GM12864 (cell line): ENCODE data around the gene AVEN.
A peak's percentile ranks its signal among the peaks of the same experiment; 100 is the strongest.
"Not testable (repeated sequence)": the region's sequence is repeated elsewhere in the genome, so short reads cannot be mapped to it uniquely, and the experiment has no call there.

ENCODE experiments used
- DNase-seq: peaks from one replicate; pipeline ENCODE4 v3.0.0-alpha.2; 2011; ENCODE audit warnings: low read depth
- H3K4me3 ChIP-seq: 2 replicates; pipeline ENCODE4 v1.5.1; 2011; ENCODE audit warnings: mild to moderate bottlenecking, low read depth, low read length, control low read depth
- TF ChIP-seq, protein P1 (sequence below): IDR thresholded peaks from 2 replicates; pipeline ENCODE4 v1.5.1; 2011; ENCODE audit warnings: low read depth, mild to moderate bottlenecking, moderate library complexity, low read length, control low read depth, inconsistent platforms; ENCODE audit errors: missing control alignments

The AVEN gene

DNA sequence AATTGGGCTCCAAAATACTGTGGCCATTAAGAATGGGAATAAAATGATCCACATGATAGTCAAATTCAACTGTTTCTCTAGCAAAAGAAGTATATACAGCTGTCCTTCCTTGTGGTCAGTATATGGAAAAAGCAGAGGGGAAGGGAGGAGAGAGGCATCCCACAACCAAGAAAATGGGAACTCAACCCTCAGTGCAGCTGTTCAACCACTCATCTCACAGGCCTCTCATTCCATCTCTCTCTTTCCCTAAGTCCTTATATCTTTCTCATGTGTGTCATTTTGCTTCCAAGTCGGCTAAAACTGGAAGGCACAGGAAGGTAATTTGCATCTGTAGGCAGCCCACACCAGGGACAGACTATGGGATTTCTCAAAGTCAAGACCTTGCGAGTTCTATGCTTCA lies 27.5 kb downstream of the AVEN start:
- no peak overlapping the region for H3K4me3 ChIP-seq
- TF ChIP-seq, protein P1, sequence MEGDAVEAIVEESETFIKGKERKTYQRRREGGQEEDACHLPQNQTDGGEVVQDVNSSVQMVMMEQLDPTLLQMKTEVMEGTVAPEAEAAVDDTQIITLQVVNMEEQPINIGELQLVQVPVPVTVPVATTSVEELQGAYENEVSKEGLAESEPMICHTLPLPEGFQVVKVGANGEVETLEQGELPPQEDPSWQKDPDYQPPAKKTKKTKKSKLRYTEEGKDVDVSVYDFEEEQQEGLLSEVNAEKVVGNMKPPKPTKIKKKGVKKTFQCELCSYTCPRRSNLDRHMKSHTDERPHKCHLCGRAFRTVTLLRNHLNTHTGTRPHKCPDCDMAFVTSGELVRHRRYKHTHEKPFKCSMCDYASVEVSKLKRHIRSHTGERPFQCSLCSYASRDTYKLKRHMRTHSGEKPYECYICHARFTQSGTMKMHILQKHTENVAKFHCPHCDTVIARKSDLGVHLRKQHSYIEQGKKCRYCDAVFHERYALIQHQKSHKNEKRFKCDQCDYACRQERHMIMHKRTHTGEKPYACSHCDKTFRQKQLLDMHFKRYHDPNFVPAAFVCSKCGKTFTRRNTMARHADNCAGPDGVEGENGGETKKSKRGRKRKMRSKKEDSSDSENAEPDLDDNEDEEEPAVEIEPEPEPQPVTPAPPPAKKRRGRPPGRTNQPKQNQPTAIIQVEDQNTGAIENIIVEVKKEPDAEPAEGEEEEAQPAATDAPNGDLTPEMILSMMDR = no peak
- no peak for DNase-seq

DNA sequence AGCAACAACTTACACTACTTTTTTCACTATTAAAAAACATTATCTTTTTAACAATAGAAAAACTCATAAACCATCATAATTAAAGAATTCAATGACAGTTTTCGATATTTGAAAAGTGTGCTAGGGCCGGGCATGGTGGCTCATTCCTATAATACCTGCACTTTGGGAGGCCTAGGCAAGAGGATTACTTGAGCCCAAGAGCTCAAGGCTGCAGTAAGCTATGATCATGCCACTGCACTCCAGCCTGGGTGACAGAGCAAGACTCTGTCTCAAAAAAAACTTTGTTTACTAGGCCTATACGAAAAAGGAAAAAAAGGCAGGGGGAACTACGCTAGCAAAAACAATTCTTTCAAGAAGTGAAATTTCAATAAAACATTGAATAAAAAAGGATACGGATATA lies 28.1 kb downstream of the AVEN start:
- TF ChIP-seq, protein P1 = no peak
- no peak overlapping the region for H3K4me3 ChIP-seq
- DNase-seq = no peak

DNA sequence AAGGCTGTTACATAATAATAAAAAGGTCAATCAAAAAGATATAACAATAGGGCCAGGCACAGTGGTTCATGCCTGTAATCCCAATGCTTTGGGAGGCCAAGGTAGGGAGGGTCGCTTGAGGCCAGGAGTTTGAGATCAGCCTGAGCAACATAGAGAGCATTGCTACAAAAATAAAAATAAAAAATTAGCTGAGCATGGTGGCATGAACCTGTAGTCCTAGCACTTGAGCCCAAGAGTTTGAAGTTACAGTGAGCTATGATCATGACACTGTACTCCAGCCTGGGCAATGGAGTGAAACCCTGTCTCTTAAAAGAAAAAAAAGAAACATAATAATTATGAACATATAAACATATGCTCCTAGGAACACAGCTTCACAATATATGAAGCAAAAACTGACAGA lies 29.3 kb downstream of the AVEN start:
- no peak for DNase-seq
- H3K4me3 ChIP-seq = no peak overlapping the region
- TF ChIP-seq, protein P1 = no peak

DNA sequence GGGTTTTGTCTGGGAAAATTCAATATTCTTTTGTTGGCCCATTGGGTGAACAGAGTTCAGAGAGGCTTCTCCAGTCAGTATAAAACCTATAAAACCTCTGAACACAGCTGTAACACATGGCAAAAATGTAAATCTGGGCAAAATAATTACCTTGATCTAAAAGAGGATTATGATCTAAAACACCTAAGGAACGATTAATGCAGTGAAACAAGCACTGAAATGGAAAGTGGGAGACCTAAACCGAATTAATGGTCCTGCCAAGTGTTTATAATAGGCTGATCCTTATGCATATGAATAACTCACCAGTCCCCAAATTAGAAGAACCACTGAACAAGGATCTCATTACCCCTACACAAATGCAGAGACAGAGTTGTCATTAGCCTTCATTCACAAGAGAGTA lies 32.6 kb downstream of the AVEN start:
- DNase-seq = no peak
- TF ChIP-seq, protein P1 = no peak

DNA sequence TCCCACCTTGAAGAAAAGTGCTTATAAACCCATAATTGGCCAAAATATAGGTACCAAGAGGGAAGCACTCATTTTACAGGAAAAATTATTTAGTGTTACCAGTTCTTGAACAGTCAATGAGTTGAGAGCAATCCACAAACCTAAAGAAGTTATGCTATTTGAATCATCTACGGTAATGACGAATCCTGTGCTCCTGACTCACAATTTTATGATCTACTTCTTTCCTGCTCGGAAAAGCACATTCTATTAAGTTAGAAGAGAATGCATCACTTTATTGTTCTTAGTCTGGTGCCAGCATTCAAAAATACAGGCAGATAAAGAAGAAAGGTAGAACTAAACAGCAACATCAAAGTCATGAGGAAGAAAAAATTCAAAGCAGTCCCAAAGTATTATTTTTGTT lies 37.5 kb downstream of the AVEN start:
- H3K4me3 ChIP-seq = no peak overlapping the region
- TF ChIP-seq, protein P1 = no peak

More for the DNA sequence above, 32.6 kb downstream of the AVEN start:
- no peak overlapping the region for H3K4me3 ChIP-seq

DNA sequence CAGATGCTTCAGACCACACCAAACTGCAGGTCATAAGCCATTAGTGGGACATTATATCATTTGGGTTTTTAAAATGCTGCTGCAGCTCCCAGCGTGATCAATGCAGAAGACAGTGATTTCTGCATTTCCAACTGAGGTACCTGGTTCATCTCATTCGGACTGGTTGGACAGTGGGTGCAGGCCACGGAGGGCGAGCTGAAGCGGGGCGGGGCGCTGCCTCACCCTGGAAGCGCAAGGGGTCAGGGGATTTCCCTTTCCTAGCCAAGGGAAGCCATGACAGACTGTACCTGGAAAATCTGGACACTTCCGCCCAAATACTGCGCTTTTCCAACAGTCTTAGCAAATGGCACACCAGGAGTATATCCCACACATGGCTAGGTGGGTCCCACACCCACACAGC lies 43.3 kb downstream of the AVEN start:
- not testable (repeated sequence) for H3K4me3 ChIP-seq, DNase-seq

More for the DNA sequence above, 37.5 kb downstream of the AVEN start:
- DNase-seq = no peak

DNA sequence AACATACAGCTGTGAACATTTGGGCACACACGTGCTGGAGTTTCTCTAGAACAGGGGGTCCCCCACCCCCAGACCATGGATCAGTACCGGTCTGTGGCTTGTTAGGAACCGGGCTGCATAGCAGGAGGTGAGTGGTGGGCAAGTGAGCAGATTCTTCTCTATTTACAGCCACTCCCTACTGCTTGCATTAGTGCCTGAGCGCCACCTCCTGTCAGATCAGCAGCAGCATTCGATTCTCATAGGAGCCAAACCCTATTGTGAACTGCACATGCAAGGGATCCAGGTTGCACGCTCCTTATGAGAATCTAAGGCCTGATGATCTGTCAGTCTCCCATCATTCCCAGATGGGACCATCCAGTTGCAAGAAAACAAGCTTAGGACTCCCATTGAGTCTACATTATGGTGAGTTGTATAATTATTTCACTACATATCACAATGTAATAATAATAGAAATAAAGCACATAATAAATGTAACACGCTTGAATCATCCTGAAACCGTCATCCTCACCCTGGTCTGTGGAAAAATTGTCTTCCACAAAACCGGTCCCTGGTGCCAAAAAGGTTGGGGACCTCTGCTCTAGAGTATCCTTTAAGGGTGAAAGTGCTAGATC lies 44.9 kb downstream of the AVEN start:
- DNase-seq = peak; percentile 4
- TF ChIP-seq, protein P1 = peak; percentile 56

More for the DNA sequence above, 44.9 kb downstream of the AVEN start:
- no peak overlapping the region for H3K4me3 ChIP-seq
